Spleen (tissue), 11 donors: ENCODE results near the gene WIPI1. TPM values are rescaled to one million over a fixed set of nuclear protein-coding genes. Genes with fewer than 3 reads are reported as not detected.
"Not testable (repeated sequence)": the region's sequence is repeated elsewhere in the genome, so short reads cannot be mapped to it uniquely, and the experiment has no call there.

Experiments
- DNase-seq: peaks from one replicate; pipeline ENCODE4 v3.0.0-alpha.2; 2020
- H3K27ac ChIP-seq, 8 donors: fragments of 200-600 bp; sonication (generic) in 7 of 8; 1 replicate in 4 of 8; 2 replicates in 4 of 8; pipeline versions ENCODE4 v1.5.0 to v1.8.0; 2016 to 2021; ENCODE audit warnings: inconsistent platforms in 4 of 8, mild to moderate bottlenecking in 4 of 8, moderate library complexity in 1 of 8
- H3K27me3 ChIP-seq, 7 donors: fragments of 200-600 bp; sonication (generic) in 6 of 7; replicated peaks in 1 of 7; 1 replicate in 4 of 7; 2 replicates in 3 of 7; pipeline versions ENCODE4 v1.5.0 to v1.8.0; 2016 to 2021; ENCODE audit warnings: inconsistent platforms in 3 of 7, mild to moderate bottlenecking in 1 of 7
- H3K36me3 ChIP-seq, 6 donors: fragments of 200-600 bp; sonication (generic) in 5 of 6; 1 replicate in 4 of 6; 2 replicates in 2 of 6; pipeline versions ENCODE4 v1.5.0 to v1.8.0; 2016 to 2021; ENCODE audit warnings: inconsistent platforms in 2 of 6
- H3K4me1 ChIP-seq, 6 donors: fragments of 200-600 bp; sonication (generic) in 5 of 6; 1 replicate in 3 of 6; 2 replicates in 3 of 6; pipeline versions ENCODE4 v1.5.0 to v1.8.0; 2016 to 2021; ENCODE audit warnings: inconsistent platforms in 3 of 6
- H3K4me3 ChIP-seq, 8 donors: fragments of 200-600 bp; sonication (generic) in 7 of 8; 1 replicate in 4 of 8; 2 replicates in 4 of 8; pipeline versions ENCODE4 v1.5.0 to v1.8.0; 2016 to 2021; ENCODE audit warnings: inconsistent platforms in 4 of 8, mild to moderate bottlenecking in 4 of 8, moderate library complexity in 2 of 8
- H3K9me3 ChIP-seq, 8 donors: fragments of 200-600 bp; sonication (generic) in 7 of 8; 1 replicate in 4 of 8; 2 replicates in 4 of 8; pipeline versions ENCODE4 v1.5.0 to v1.8.0; 2016 to 2021; ENCODE audit warnings: inconsistent platforms in 4 of 8
- POLR2A ChIP-seq, 3 donors: fragments of 450-650 bp; IDR thresholded peaks; one replicate each; pipeline ENCODE4 v1.5.1; 2017; ENCODE audit warnings: antibody characterized with exemption in 3 of 3, mild to moderate bottlenecking in 1 of 3
- POLR2AphosphoS5 ChIP-seq, 3 donors: sonication (generic); formaldehyde crosslinking; IDR thresholded peaks; one replicate each; pipeline ENCODE4 v1.5.1; 2017; ENCODE audit warnings: antibody characterized with exemption in 3 of 3
- WGBS, 5 donors: extraction: QIAGEN DNeasy Blood & Tissue Kit in 3 of 5; methylation state at CpG; one replicate each; pipeline versions ENCODE4 v1.1.5 to v1.1.7; 2013 to 2018; 5-methylcytosine and 5-hydroxymethylcytosine counted together
- intact Hi-C: fragments of 100-400 bp; cut with DNase I; formaldehyde crosslinking; loops from one replicate; pipeline ENCODE4 v1.15.0; 2023; ENCODE audit warnings: low total_unique reads
- microRNA-seq, 3 donors: library from miRNA; unstranded; fragments of <30 nt; microRNA quantifications; one replicate each; pipeline versions ENCODE4 to v1.1.0, GENCODE V29; 2019 to 2020
- polyA plus RNA-seq, 3 donors: library from polyadenylated mRNA; stranded (reverse); fragments of 200-250 nt; gene quantifications; one replicate each; pipeline ENCODE4 v1.2.1, GENCODE V29; 2013
- small RNA-seq, 4 donors: library from RNA; depleted of rRNA; stranded (forward); fragments of <200 nt; gene quantifications; one replicate each; pipeline ENCODE3, GENCODE V24; 2016
- total RNA-seq, 7 donors: library from RNA; depleted of rRNA in 3 of 7; stranded (reverse); fragments of >200 nt in 3 of 7; fragmentation: NEBNext Ultra II Directional in 4 of 7; extraction: Animal tissue kit (Norgen Biotek cat#: 25700) in 4 of 7; gene quantifications; one replicate each; pipeline versions ENCODE4 v1.1.0 to v1.2.1, GENCODE V29; 2016 to 2021
- TF ChIP-seq, protein P1 (sequence below), 11 experiments: fragments of 200-600 bp in 7 of 11; fragments of 450-650 bp in 4 of 11; sonication (generic) in 4 of 11; IDR thresholded peaks in 8 of 11; conservative IDR thresholded peaks in 3 of 11; 1 replicate in 7 of 11; 2 replicates in 4 of 11; pipeline versions ENCODE4 v1.4.0 to v1.8.0; 2016 to 2021; ENCODE audit warnings: antibody characterized with exemption in 11 of 11, inconsistent platforms in 4 of 11, mild to moderate bottlenecking in 1 of 11
- donor health status: healthy with polysubstance abuse.
- donor health status: DM: no; HTN: no; CAD: no; lungs with moderate emphysema.
- donor health status: DM: no; HTN: no; CAD: no.
- donor health status: Bipolar disorder and iron deficiency.
- donor health status: healthy.
- donor health status: DM: no; HTN: no; CAD: no.
- donor health status: DM: yes; HTN: yes; CAD: no.

The WIPI1 gene
- total and polyA plus RNA-seq, 10 donors: 7.2 to 38.3 (median 25.6) TPM

DNA sequence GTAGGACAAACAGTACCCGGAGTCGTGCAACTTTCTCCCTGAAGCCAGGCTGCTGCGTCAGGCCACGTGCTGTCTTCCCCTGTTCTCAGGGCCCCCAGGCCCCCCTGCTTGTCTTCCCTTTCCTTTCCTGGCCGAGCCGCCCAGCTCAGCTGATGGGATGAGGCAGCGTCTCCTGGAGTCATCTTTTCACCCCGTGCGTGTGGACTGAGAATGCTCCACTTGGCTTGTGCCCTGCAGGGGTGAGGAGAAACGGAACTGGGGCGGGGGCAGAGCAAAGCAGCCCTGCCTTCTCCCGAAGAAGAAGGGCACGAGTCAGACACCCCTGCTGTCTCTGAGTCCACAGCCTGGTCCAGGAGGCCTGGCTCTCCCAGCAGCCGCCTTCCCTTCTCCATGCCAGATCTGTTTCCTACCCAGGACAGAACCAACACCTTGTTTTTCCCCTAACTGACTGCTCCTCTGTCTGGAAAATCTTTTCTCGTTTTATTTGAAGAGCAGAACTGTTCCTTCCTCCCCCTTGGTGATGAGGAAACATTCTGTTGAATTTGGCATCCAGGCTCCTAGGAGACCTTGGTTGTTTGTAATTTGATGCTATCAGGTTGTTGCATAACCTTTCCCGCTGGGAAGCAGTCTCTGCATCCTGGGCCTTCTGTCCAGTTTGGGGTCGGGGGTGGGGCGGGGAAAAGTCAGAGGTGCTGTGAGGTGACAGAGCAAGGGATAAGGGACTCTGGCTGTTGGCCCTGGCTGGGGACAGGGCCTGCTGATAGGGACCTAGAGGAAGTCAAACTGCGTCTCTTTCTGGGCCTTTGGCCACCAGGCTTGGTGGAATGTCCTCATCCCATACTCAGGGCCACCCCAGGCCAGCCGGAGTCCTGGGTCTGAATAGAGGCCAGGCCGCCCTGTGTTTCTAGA is 78.8 kb downstream of the WIPI1 start:
- Histone ChIP-seq H3K4me3 (peak overlapping the region in 1 of 8 donors; percentile 9), H3K4me1 (peaks cover 0 to 43% (median 20%) of the 10 kb centered on the region in 6 donors), H3K27ac (peak overlapping the region; percentile 58 to 93 (median 80)), H3K36me3 (no peaks in the 10 kb centered on the region), H3K9me3 (no peaks in the 10 kb centered on the region), H3K27me3 (no peaks in the 10 kb centered on the region)
- DNase-seq: peak; percentile 92
- 41 to 69% (median 47%) methylated on average over 19 to 21 of the region's 21 CpGs for WGBS, 5 donors
- intact Hi-C loops: no loop called here
- TF ChIP-seq, protein P1, sequence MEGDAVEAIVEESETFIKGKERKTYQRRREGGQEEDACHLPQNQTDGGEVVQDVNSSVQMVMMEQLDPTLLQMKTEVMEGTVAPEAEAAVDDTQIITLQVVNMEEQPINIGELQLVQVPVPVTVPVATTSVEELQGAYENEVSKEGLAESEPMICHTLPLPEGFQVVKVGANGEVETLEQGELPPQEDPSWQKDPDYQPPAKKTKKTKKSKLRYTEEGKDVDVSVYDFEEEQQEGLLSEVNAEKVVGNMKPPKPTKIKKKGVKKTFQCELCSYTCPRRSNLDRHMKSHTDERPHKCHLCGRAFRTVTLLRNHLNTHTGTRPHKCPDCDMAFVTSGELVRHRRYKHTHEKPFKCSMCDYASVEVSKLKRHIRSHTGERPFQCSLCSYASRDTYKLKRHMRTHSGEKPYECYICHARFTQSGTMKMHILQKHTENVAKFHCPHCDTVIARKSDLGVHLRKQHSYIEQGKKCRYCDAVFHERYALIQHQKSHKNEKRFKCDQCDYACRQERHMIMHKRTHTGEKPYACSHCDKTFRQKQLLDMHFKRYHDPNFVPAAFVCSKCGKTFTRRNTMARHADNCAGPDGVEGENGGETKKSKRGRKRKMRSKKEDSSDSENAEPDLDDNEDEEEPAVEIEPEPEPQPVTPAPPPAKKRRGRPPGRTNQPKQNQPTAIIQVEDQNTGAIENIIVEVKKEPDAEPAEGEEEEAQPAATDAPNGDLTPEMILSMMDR (IDR thresholded peaks at IDR 0.05 in 8 of 11, conservative IDR thresholded peaks at IDR 0.05 in 3 of 11): no peak
- TF ChIP-seq POLR2A (IDR thresholded peaks at IDR 0.05) (no peak), POLR2AphosphoS5 (IDR thresholded peaks at IDR 0.05) (peak; percentile 74 to 85 (median 77))

DNA sequence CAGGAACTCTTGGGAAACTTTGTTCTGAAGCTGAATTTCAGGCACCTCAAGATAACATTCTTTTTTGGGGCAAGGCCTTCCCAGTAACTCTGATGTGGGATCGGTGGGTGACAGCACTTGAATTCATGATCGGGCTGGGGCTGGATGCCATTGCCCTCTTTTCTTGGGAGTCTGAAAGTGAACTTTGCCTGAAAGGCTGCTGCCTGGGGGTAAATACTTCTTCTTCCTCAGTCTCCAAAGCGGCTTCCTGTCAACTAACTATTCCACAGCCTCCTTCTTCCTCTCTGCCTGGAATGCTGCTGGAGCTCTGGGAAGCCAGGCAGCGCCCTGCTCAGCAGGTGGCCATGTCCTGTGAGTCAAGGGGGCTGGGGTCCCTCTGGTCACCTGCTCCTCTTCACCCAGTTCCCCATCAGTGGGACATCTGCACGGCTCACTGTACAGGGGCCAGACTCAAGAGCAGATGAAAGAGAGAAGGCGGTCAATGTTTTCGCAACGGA is 79.5 kb downstream of the WIPI1 start:
- Histone ChIP-seq H3K4me1 (peaks cover 0 to 36% (median 14%) of the 10 kb centered on the region in 6 donors), H3K9me3 (no peaks in the 10 kb centered on the region), H3K4me3 (peak overlapping the region in 1 of 8 donors; percentile 9), H3K27ac (peak overlapping the region; percentile 58 to 93 (median 80)), H3K27me3 (no peaks in the 10 kb centered on the region), H3K36me3 (no peaks in the 10 kb centered on the region)
- 49 to 81% (median 57%) methylated on average over 5 to 8 of the region's 8 CpGs for WGBS, 5 donors
- TF ChIP-seq POLR2A (IDR thresholded peaks at IDR 0.05) (no peak), POLR2AphosphoS5 (IDR thresholded peaks at IDR 0.05) (no peak)
- TF ChIP-seq, protein P1 (IDR thresholded peaks at IDR 0.05 in 8 of 11, conservative IDR thresholded peaks at IDR 0.05 in 3 of 11): no peak
- DNase-seq: no peak
- intact Hi-C loops: no loop called here

DNA sequence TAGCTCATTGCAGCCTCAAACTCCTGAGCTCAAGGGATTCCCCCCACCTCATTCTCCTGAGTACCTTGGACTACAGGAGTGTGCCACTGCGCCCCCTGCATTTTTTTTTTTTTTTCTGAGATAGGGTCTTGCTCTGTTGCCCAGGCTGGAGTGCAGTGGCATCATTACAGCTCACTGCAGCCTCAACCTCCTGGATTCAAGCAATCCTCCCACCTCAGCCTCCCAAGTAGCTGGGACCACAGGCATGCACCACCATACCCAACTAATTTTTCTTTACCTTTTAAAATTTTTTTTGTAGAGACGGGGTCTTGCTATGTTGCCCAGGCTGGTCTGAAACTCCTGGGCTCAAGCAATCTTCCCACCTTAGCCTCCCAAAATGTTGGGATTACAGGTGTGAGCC is 81.1 kb downstream of the WIPI1 start:
- H3K9me3 ChIP-seq, H3K27ac ChIP-seq, intact Hi-C loops, H3K36me3 ChIP-seq, H3K4me3 ChIP-seq, DNase-seq, H3K27me3 ChIP-seq: not testable (repeated sequence)
- H3K4me1 ChIP-seq: peaks cover 0 to 32% (median 14%) of the 10 kb centered on the region in 6 donors
- WGBS, 5 donors: 74 to 100% (median 94%) methylated on average over 2 of the region's 2 CpGs

DNA sequence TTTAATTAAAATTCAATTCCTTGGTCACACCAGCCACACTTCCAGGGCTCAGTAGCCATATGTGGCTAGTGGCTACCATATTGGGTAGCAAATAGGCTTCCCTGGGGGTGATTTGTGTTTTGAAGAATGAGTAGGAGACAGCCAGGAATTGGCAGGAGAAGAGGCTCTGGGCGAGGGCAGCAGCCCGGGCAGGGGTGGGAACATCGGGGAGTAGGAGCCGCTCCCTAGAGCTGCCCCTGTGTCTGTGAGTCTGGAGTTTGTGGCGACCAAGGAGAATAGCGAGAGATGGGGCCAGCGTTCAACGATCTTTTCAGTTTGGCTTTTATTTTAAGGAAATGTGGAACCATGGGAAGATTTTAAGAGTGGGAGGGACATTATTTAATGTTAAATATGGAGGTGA is 81.7 kb downstream of the WIPI1 start:
- no peak for TF ChIP-seq POLR2AphosphoS5 (IDR thresholded peaks at IDR 0.05)
- no peak for TF ChIP-seq POLR2A (IDR thresholded peaks at IDR 0.05)
- TF ChIP-seq, protein P1 (IDR thresholded peaks at IDR 0.05 in 8 of 11, conservative IDR thresholded peaks at IDR 0.05 in 3 of 11): no peak
- Histone ChIP-seq H3K4me1 (peaks cover 0 to 32% (median 14%) of the 10 kb centered on the region in 6 donors), H3K36me3 (peaks cover 0 to 12% (median 0%) of the 10 kb centered on the region in 6 donors), H3K27me3 (no peaks in the 10 kb centered on the region), H3K9me3 (no peaks in the 10 kb centered on the region), H3K4me3 (no peak overlapping the region), H3K27ac (no peak overlapping the region)
- intact Hi-C loops: no loop called here
- no peak for DNase-seq
- WGBS, 5 donors: 94 to 100% (median 96%) methylated on average over 8 of the region's 8 CpGs

Small RNA genes lying within 50 kb of the gene (microRNA-seq; reads per million reads assigned to microRNA genes)
- 0 to 0.36 (median 0) reads per million in 3 donors for gene MIR635

Small RNA genes lying within 50 kb of the gene (small RNA-seq; reads per million reads assigned to genes)
- gene MIR635: 0 reads per million in 4 donors

Other genes with a start within 250 kb of the WIPI1 start
- 10 to 100 TPM; 40.4 to 55.0 (median 49.2) TPM for gene AMZ2, start 209.5 kb downstream of the WIPI1 start, total RNA-seq
- gene AMZ2, start 209.5 kb downstream of the WIPI1 start, polyA plus RNA-seq: 10 to 100 TPM; 60.1 to 75.1 (median 64.4) TPM
- gene SLC16A6, start 166.4 kb downstream of the WIPI1 start, total RNA-seq: 1 to 10 TPM; 4.4 to 8.7 (median 7.1) TPM
- gene SLC16A6, start 166.4 kb downstream of the WIPI1 start, polyA plus RNA-seq: 1 to 10 TPM; 1.5 to 2.1 (median 1.8) TPM
- gene ARSG, start 166.0 kb downstream of the WIPI1 start, total RNA-seq: 10 to 100 TPM; 10.4 to 24.3 (median 18.7) TPM
- 1 to 10 TPM; 1.5 to 2.3 (median 2.1) TPM for gene ARSG, start 166.0 kb downstream of the WIPI1 start, polyA plus RNA-seq
- 100 to 1,000 TPM; 293 to 392 (median 319) TPM for gene PRKAR1A, start 54.9 kb upstream of the WIPI1 start, total RNA-seq
- gene PRKAR1A, start 54.9 kb upstream of the WIPI1 start, polyA plus RNA-seq: 10 to 100 TPM; 36.2 to 72.3 (median 52.9) TPM
- gene FAM20A, start 143.9 kb upstream of the WIPI1 start, total RNA-seq: 10 to 100 TPM in 6 of 7 donors, 1 to 10 TPM in 1; 5.0 to 58.0 (median 26.0) TPM
- gene FAM20A, start 143.9 kb upstream of the WIPI1 start, polyA plus RNA-seq: 10 to 100 TPM; 20.2 to 33.8 (median 26.3) TPM